ENCODE results near the gene LNPEP. TPM values are rescaled to one million over a fixed set of nuclear protein-coding genes. Genes with fewer than 3 reads are reported as not detected.
A peak's percentile ranks its signal among the peaks of the same experiment; 100 is the strongest.

Gene LNPEP
- total RNA-seq = 10 to 100 TPM; 72.4 to 80.7 TPM
- 258 to 345 reads per million in 2 donors for total RNA-seq

DNA sequence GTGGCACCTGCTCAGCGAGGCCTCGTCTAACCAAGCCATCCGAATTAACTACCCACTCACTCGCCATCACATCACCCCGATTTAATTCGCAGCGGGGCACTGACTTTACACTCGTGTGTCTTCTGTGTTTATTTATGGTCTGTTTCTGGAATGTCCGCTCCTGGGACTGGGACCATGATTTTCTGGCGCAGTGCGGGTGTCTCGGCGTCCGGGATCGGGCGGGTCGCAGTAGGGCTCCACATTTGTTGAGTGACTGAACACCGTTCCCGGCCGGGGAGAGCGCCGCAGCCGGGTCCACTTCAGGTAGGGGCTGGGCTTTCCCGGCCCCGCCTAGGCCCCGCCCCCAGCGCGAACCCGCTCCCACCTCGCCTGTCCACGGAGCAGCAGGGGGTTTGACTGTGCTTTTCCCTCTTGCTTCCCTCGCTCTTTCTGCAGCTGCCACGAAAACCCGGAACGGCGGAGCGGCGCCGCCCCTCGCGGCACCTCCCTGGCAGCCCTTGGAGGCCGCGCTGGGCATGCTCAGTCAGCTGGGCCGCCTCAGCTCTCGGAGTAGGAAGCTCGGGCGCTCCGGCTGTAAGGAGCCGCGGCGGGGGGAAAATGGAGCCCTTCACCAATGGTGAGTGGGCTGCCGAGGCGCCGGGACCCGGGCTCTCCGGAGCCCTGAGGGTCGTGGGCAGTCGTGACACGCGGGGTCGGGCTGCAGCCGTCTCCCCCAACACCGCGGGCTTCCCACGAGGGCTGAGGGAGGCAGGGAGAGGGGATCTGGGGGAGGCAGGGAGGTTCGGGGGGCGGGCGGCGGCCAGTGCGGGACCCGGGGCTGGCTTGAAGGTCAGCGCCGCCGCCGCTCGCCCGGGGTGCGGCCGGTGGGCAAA is at the start of gene LNPEP:
Gene LNPEP (plus strand): TSS at position 522 of the 872 bp plus-strand sequence. CDS start 76 bp downstream, at position 598.
- H3K36me3 Mint-ChIP-seq (ENCODE audit: low read depth) = no peaks in the 10 kb centered on the region
- no peaks in the 10 kb centered on the region for H3K27me3 Mint-ChIP-seq
- peaks cover 55% of the 10 kb centered on the region for H3K4me1 Mint-ChIP-seq
- H3K27ac Mint-ChIP-seq = peak within 1 kb of the TSS; percentile 98
- H3K4me3 Mint-ChIP-seq = peak within 1 kb of the TSS; percentile 96
- ATAC-seq (peak; percentile 58), DNase-seq (peak; percentile 89 to 93 (median 90))
- no peaks in the 10 kb centered on the region for H3K9me3 ChIP-seq (ENCODE audit: control insufficient read depth, low read length, poor library complexity, severe bottlenecking)

DNA sequence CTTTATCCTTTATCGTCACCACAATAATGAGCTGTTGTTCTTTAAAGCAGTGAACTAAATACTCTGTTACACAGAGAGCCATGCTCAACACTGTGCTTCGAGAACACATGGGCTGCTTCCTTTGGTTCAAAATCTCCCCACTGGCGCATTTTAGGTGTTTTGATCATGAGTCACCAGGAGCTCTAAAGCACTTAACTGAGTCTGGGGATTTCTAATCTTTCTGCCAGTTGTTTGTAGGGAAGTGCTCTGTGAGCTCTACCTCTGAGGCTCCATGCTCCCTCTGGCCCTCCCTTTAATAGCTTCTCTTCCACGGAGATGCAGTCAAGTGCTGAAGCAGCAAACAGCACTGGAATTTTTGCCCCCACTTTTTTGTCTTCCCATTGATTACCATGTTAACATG is 42.5 kb upstream of the LNPEP start:
- Mint-ChIP-seq H3K27me3 (no peaks in the 10 kb centered on the region), H3K27ac (peak overlapping the region; percentile 96), H3K4me1 (peaks cover 39% of the 10 kb centered on the region), H3K4me3 (no peak overlapping the region), H3K36me3 (ENCODE audit: low read depth) (peaks cover 22% of the 10 kb centered on the region)
- DNase-seq = no peak
- ATAC-seq = peak; percentile 41
- no peaks in the 10 kb centered on the region for H3K9me3 ChIP-seq (ENCODE audit: control insufficient read depth, low read length, poor library complexity, severe bottlenecking)

DNA sequence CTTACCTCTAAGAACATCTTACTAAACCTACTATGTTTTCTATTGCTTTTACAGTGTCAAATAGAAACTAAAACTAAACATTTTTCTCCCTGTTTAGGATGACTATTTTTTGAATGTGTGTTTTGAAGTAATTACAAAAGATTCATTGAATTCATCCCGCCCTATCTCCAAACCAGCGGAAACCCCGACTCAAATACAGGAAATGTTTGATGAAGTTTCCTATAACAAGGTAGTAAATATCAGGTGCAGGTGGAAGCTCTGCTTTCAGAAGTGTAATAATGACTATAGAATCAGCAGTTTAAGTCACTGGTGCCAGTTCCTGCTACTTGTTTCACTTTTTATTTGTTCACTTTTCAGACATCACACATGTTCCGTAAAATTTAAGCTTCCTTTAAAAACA is 39.6 kb upstream of the LNPEP start:
- H3K27me3 Mint-ChIP-seq = no peaks in the 10 kb centered on the region
- no peaks in the 10 kb centered on the region for H3K9me3 ChIP-seq (ENCODE audit: control insufficient read depth, low read length, poor library complexity, severe bottlenecking)
- peak overlapping the region; percentile 86 for H3K4me3 Mint-ChIP-seq
- DNase-seq (no peak), ATAC-seq (peak; percentile 78)
- peaks cover 42% of the 10 kb centered on the region for H3K4me1 Mint-ChIP-seq
- peak overlapping the region; percentile 96 for H3K27ac Mint-ChIP-seq
- H3K36me3 Mint-ChIP-seq (ENCODE audit: low read depth) = peaks cover 21% of the 10 kb centered on the region

DNA sequence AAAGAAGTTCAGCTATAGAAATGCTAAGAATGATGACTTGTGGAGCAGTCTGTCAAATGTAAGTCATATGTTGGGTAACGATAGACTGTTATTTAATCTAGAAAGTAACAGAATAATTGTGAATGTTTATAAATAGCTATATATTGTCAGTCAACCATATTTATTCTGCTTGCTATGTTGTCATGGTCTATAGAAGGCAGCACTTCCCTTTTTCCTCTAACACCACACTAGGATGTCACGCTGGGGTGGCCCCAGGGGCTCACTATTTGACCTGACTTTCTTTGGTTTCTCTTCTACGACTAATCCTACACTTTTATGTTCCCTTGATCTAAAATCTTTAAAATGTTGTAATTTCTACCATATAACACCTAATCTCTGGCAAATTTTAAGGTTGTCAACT is 39.1 kb upstream of the LNPEP start:
- Mint-ChIP-seq H3K4me1 (peaks cover 42% of the 10 kb centered on the region), H3K4me3 (peak overlapping the region; percentile 86), H3K27ac (peak overlapping the region; percentile 96), H3K36me3 (ENCODE audit: low read depth) (peaks cover 21% of the 10 kb centered on the region), H3K27me3 (no peaks in the 10 kb centered on the region)
- ATAC-seq (peak; percentile 67), DNase-seq (no peak)
- no peaks in the 10 kb centered on the region for H3K9me3 ChIP-seq (ENCODE audit: control insufficient read depth, low read length, poor library complexity, severe bottlenecking)

DNA sequence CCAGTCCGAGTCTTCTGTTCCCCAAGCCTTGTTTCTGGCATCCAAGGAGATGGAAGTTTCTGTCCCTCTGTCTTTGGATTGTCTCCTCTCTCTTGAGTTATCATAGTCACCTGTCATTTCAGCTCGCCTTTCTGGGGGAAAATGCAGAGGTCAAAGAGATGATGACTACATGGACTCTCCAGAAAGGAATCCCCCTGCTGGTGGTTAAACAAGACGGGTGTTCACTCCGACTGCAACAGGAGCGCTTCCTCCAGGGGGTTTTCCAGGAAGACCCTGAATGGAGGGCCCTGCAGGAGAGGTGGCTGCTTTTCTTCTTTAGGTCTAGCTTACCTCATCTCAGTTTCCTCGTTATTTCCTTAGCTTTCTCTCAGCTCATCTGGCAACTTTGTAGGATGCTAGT is 34.5 kb upstream of the LNPEP start:
- no peaks in the 10 kb centered on the region for H3K9me3 ChIP-seq (ENCODE audit: control insufficient read depth, low read length, poor library complexity, severe bottlenecking)
- H3K27me3 Mint-ChIP-seq = no peaks in the 10 kb centered on the region
- H3K27ac Mint-ChIP-seq = peak overlapping the region; percentile 74
- peaks cover 12% of the 10 kb centered on the region for H3K36me3 Mint-ChIP-seq (ENCODE audit: low read depth)
- DNase-seq (no peak), ATAC-seq (peak; percentile 32)
- peaks cover 21% of the 10 kb centered on the region for H3K4me1 Mint-ChIP-seq
- no peak overlapping the region for H3K4me3 Mint-ChIP-seq

DNA sequence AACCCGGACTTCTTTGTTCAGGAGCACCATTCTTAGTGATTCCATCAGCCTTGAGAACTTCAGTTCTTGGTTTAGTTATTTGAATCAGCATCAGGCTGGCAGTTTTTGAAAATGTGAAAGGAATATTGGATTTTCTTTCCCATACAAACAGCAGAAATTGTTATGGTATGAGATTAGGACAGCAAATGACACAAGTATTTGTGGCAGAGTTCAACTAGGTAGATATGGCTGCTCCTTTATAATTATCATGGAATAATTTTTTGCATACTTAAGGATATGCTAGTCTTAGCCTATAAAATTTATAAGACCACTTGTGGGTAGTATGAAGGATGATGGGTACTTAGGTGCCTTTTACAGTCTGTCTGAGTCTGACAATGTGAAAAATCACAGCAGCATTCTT is 34.0 kb upstream of the LNPEP start:
- H3K36me3 Mint-ChIP-seq (ENCODE audit: low read depth) = peaks cover 12% of the 10 kb centered on the region
- H3K27ac Mint-ChIP-seq = peak overlapping the region; percentile 74
- DNase-seq (no peak), ATAC-seq (no peak)
- peaks cover 17% of the 10 kb centered on the region for H3K4me1 Mint-ChIP-seq
- H3K9me3 ChIP-seq (ENCODE audit: control insufficient read depth, low read length, poor library complexity, severe bottlenecking) = no peaks in the 10 kb centered on the region
- no peaks in the 10 kb centered on the region for H3K27me3 Mint-ChIP-seq
- no peak overlapping the region for H3K4me3 Mint-ChIP-seq

DNA sequence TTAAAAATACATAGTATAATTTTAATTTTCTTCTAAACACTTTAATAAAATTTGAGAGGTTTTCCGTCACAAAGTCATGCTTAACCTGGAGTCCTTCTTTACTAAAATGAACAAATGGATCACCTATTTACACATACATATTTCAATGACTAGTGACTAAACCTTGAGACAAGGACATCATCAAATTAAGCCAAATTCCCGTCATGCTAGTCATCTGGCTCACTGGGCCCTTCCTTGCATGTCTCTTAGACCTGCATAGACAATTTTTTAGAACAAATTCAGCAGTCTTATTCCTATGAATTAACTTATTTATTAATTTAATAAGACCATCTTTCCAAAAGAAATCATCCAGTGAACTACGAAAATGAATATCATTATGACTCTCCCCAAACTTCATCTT is 33.0 kb upstream of the LNPEP start:
- no peaks in the 10 kb centered on the region for H3K9me3 ChIP-seq (ENCODE audit: control insufficient read depth, low read length, poor library complexity, severe bottlenecking)
- Mint-ChIP-seq H3K27me3 (no peaks in the 10 kb centered on the region), H3K36me3 (ENCODE audit: low read depth) (peaks cover 7% of the 10 kb centered on the region), H3K4me3 (no peak overlapping the region), H3K4me1 (peaks cover 12% of the 10 kb centered on the region), H3K27ac (peak overlapping the region; percentile 59)
- DNase-seq (no peak), ATAC-seq (no peak)

DNA sequence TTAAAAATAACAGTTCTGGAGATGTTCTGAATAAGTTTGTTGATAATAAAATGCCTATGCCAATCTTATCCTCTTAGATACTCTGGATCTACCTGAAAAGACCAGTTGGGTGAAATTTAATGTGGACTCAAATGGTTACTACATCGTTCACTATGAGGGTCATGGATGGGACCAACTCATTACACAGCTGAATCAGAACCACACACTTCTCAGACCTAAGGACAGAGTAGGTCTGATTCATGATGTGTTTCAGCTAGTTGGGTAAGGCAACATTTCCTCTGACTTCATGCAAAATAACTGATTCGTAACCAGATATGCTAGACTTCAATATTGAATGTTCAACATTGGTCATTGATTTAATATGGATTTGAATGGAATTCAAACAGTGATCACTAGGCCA is 32.6 kb upstream of the LNPEP start:
- peaks cover 12% of the 10 kb centered on the region for H3K4me1 Mint-ChIP-seq
- peaks cover 7% of the 10 kb centered on the region for H3K36me3 Mint-ChIP-seq (ENCODE audit: low read depth)
- peak overlapping the region; percentile 59 for H3K27ac Mint-ChIP-seq
- H3K4me3 Mint-ChIP-seq = no peak overlapping the region
- no peak for DNase-seq
- no peaks in the 10 kb centered on the region for H3K27me3 Mint-ChIP-seq
- ATAC-seq = no peak
- no peaks in the 10 kb centered on the region for H3K9me3 ChIP-seq (ENCODE audit: control insufficient read depth, low read length, poor library complexity, severe bottlenecking)

DNA sequence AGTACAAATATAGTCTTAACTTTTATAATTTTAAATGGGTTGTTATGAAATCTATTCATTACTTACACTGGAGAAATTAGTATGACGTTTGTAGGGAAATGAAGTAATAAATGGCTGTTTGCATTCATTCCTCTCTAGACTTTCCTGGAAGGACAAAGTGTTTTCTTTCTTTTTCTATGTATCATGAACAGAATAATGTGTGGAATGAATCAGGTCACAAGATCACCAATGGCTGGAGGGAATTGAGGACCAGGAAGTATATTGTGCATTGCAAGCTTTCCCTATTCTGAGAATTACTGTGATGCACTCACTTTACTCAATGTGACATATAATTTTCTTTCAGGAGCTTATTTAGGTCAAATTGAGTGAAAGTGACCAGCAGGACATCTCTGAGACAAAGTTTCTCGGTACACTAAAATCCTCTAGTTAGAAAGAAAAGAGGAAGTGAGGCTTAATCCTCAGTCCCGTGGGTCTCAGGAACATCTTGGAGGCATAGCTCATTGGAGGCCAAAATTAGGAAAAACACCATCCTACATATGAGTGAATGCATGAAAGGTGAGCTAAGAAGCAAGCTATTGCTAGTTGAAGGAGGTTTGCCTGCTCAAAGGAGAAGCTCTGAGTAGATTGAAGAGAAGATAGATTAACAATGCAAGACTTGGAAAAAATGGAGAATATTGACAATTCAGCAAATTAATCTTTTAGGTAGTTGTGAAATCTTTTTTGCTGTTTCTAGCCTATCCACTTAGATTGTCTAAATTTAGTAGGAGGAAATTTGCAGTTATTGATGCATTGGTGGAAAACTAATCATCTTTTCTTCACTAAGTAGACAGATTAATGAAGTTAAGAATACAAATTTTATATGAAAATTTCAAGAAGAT is 31.6 kb upstream of the LNPEP start:
- DNase-seq (no peak), ATAC-seq (no peak)
- no peaks in the 10 kb centered on the region for H3K27me3 Mint-ChIP-seq
- no peak overlapping the region for H3K4me3 Mint-ChIP-seq
- peaks cover 9% of the 10 kb centered on the region for H3K36me3 Mint-ChIP-seq (ENCODE audit: low read depth)
- peaks cover 13% of the 10 kb centered on the region for H3K4me1 Mint-ChIP-seq
- peak overlapping the region; percentile 63 for H3K27ac Mint-ChIP-seq
- no peaks in the 10 kb centered on the region for H3K9me3 ChIP-seq (ENCODE audit: control insufficient read depth, low read length, poor library complexity, severe bottlenecking)

DNA sequence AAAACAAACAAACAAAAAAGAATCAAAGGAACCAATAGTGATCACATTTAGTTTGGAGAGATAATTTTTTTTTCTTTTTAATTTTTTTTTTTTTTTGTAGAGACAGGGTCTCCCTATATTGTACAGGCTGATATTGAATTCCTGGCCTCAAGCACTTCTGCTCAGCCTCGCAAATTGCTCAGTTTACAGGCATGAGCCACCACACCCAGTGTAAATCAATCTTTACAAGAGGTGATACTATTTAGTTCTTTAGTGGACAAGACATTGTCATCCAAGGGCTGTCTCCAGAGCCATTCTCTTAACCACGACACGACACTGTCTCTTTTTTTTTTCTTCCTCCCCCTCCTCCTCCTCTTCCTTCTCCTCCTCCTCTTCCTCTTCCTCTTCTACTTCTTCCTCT is 30.0 kb upstream of the LNPEP start:
- Mint-ChIP-seq H3K27ac (peak overlapping the region; percentile 63), H3K4me1 (peaks cover 13% of the 10 kb centered on the region), H3K4me3 (peak overlapping the region; percentile 61), H3K27me3 (no peaks in the 10 kb centered on the region), H3K36me3 (ENCODE audit: low read depth) (peaks cover 6% of the 10 kb centered on the region)
- ATAC-seq (no peak), DNase-seq (no peak)
- no peaks in the 10 kb centered on the region for H3K9me3 ChIP-seq (ENCODE audit: control insufficient read depth, low read length, poor library complexity, severe bottlenecking)

DNA sequence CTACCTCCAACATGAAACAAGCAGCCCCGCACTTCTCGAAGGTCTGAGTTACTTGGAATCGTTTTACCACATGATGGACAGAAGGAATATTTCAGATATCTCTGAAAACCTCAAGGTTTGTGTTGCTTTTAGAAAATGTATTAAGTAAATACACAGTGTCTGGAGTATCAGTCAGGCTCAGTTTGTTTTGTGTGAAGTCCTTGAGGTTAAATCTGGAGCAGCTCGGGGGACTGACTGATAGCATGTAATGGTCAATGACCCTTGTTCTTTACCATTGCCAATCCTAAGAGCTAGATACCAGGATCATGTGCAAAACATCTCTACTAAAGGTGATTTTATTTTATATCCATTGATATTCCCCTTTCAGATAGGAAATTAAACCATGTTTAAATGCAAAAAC is 26.9 kb upstream of the LNPEP start:
- H3K9me3 ChIP-seq (ENCODE audit: control insufficient read depth, low read length, poor library complexity, severe bottlenecking) = no peaks in the 10 kb centered on the region
- peaks cover 10% of the 10 kb centered on the region for H3K4me1 Mint-ChIP-seq
- H3K27me3 Mint-ChIP-seq = no peaks in the 10 kb centered on the region
- H3K27ac Mint-ChIP-seq = peak overlapping the region; percentile 59
- no peak overlapping the region for H3K4me3 Mint-ChIP-seq
- ATAC-seq = no peak
- H3K36me3 Mint-ChIP-seq (ENCODE audit: low read depth) = peaks cover 8% of the 10 kb centered on the region
- DNase-seq = no peak

DNA sequence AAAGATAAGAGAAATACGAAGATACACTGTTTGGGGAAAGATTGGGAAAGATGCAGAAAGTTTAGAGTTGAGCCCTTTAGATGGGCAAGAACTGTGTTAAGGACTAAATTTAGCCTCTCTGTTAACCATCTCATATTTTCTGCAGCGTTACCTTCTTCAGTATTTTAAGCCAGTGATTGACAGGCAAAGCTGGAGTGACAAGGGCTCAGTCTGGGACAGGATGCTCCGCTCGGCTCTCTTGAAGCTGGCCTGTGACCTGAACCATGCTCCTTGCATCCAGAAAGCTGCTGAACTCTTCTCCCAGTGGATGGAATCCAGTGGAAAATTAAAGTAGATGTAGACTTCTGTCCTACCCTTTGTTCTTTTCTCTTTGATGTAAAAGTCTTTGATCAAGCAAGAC is 26.4 kb upstream of the LNPEP start:
- H3K36me3 Mint-ChIP-seq (ENCODE audit: low read depth) = peaks cover 10% of the 10 kb centered on the region
- peak overlapping the region; percentile 59 for H3K27ac Mint-ChIP-seq
- ATAC-seq = no peak
- no peaks in the 10 kb centered on the region for H3K9me3 ChIP-seq (ENCODE audit: control insufficient read depth, low read length, poor library complexity, severe bottlenecking)
- H3K27me3 Mint-ChIP-seq = no peaks in the 10 kb centered on the region
- no peak for DNase-seq
- no peak overlapping the region for H3K4me3 Mint-ChIP-seq
- peaks cover 8% of the 10 kb centered on the region for H3K4me1 Mint-ChIP-seq

DNA sequence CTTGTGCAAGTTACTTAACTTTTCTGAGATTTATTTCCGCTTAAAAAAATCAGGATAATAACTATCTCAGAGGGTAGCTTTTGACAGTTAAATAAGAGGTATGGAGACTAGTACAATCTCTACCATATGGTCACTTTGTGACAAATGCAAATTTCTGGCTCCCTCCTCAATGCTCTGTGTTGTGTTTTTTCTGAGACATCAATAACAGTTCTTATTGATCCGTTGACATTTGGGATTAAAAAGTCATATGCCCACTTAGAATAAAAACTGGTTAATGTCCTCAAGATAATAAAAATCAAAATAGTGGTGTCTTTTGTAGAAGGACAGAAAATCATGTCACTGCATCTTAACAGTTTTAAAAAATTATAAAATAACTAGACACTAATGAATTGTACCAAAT is 24.7 kb upstream of the LNPEP start:
- H3K27ac Mint-ChIP-seq = no peak overlapping the region
- H3K9me3 ChIP-seq (ENCODE audit: control insufficient read depth, low read length, poor library complexity, severe bottlenecking) = no peaks in the 10 kb centered on the region
- ATAC-seq (no peak), DNase-seq (no peak)
- no peaks in the 10 kb centered on the region for H3K27me3 Mint-ChIP-seq
- H3K36me3 Mint-ChIP-seq (ENCODE audit: low read depth) = peaks cover 11% of the 10 kb centered on the region
- peaks cover 6% of the 10 kb centered on the region for H3K4me1 Mint-ChIP-seq
- H3K4me3 Mint-ChIP-seq = no peak overlapping the region
